NOMO-1 treated with dmso at 0.1 percent for 144 hours (cell line): ENCODE data around the gene SLC6A12.
A peak's percentile ranks its signal among the peaks of the same experiment; 100 is the strongest.

ENCODE experiments used
- DNase-seq: peaks from one replicate; lab custom pipeline; 2025; ENCODE audit not compliant: unreplicated experiment; lab: John Stamatoyannopoulos, UW

SLC6A12 gene

GRCh38 chr12:214003-214741 is at the start of gene SLC6A12:
Gene SLC6A12 (minus strand): TSS chr12:214157. CDS start chr12:209986, 4,171 bp downstream.
- no peak for DNase-seq

DNA sequence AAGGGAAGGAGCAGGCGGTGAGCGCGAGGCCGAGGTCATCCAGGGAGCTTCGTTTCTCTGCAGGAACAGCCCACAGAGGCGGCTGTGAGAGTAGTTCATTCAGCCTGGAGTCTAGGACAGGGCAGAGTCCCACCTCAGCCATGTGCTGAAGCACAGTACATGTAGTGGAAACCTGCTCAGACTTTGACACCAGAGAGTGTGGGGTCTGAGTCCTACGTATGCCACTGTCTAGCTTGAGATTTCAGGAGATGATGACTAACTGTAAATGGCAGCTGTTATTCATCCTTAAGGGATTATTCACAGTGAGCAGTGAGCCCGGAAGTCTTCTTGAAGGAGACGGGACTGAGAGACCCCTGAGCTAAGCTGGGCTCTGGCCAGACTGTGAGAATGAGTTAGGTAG is 49.6 kb upstream of the SLC6A12 start:
- DNase-seq: no peak

DNA sequence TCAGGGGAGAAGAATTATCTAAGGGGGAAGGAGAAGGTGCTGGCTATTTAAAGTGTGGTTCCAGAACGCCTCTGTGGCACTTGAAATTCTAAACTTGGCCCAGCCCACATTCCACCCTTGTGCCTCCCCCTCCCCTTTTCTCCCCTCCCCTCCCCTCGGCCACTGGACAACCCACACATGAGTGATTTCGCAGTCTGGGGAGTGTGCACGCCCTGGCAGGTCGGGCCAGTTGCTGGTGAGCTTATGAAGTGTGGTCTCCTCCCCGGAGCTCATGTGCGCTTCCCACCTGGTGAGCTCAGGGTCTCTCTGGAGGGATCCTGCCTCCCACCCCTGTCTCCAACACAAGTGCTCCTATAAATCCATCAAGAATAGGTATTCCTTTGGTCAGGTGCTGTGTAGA is 48.9 kb upstream of the SLC6A12 start, which contains the start of gene SLC6A13:
SLC6A13 (minus strand) TSS at position 20 of the 400 bp plus-strand sequence. CDS start 2,784 bp downstream, outside the sequence.
- DNase-seq: no peak

DNA sequence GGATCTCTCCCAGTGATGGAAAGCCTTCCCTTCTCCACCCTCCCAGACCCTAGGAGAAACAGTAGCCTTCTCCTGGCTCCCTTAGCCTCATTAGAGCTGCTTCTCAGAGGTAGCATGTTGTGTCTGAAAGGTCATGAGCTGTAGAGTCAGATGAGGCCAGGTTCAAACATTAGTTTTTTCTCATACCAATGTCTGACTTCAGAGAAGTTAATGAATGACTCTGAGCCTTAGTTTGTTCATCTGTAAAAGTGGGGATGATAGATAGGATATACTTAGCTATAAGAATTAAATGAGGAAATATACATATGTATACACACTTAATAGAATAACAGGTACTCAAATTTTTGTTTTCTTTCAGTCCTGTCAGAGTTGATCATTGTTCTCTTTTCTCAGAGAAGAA is 48.2 kb upstream of the SLC6A12 start:
- DNase-seq: no peak

DNA sequence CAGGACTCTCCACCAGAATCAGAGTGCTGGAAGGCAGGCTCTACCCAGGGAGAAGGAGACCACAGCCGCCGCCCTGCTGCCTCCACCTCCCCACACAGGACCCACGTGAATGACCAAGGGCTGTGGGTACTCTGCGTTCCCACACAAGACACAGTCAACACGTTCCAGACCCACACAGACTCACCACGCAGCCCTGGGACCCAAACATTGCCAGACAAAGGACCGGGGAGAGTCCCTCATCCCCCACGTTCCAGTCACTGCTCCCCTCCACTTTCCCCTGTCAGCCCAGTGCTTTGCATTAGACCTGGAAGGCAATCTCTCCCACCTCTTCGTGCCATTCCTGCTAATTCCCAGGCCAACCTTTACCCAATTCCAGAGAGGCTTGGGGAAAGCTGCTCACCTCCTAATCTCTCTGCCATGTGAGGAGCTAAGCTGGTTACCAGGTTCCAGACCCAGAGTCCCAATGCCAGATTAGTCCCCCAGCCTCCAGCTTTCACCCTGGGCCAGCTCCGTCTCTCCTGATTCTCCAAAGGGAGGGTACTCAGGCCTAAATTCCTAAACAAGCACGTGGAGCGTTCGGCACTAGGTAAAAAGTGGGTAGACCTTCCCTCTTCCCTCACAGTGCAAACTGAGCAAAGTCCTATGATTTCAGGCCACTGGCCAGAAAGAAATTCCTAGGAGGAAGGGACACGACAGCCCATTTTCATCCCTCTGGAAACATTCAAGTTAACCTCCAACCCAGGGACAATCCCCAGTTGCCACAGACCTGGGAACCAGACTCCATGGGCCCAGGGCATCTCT is 43.8 kb upstream of the SLC6A12 start:
- DNase-seq: no peak

GRCh38 chr12:256958-257357 is 43.0 kb upstream of the SLC6A12 start:
- DNase-seq: no peak

DNA sequence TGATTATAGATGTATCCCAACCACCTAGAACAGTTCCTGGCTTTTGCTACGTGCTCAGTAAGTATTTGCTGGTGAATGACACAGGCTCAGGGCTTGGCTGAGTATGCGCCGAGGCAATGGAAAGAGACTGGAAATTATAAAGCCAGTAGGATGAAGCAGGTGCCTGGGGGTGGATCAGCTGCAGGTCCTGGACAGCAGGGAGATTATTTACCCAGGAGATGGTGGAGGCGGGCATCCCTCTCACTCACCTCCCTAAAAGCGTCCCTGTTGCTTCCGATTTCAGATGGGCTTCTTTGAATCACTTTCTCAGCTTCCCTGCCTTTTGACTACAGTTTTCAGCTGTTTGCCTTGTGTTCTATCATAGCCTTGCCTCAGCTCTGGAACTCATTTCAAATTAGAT is 42.3 kb upstream of the SLC6A12 start:
- no peak for DNase-seq

- no peak for DNase-seq
Observed at GRCh38 chr12:254912-255311, 41.0 kb upstream of the SLC6A12 start.

DNA sequence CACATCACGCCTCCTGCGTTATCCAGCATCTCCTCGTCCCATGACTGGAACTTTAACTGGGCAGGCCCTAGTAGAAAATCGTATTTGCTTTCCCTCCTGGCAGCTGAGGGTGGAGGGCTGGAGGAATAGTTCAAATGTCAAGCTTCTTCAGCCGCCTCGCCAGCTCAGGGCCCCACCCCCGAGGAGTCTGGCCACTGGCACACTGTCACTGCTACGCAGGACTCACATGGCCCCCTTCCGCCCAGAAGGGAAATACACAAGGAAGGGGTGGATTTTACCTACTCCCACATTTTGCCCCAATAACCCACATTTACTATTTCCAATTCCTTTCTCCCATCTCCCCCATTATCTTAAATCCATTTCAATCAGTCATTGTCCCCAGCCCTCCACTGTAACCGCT is 40.1 kb upstream of the SLC6A12 start:
- no peak for DNase-seq

- no peak for DNase-seq
Observed at GRCh38 chr12:253116-253831, 39.3 kb upstream of the SLC6A12 start.

- no peak for DNase-seq
Observed at GRCh38 chr12:252636-253035, 38.7 kb upstream of the SLC6A12 start.

DNA sequence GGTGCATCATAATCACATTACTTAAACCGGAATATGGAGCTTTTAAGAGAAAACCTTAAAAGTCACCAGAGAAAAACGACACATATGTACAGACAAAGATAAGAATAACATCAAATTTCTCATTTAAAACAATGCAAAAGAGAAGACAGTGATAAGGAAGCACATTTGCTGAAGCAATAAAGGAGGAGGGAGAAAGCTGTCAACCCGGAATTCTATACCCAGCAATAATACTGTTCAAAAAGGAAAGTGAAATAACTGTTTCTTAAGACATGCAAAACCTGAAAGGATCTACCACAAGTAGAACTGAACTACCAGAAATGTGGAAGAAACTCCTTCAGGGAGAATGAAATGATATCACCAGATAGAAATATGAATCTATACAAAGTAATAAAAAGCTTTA is 33.3 kb upstream of the SLC6A12 start:
- DNase-seq: no peak

DNA sequence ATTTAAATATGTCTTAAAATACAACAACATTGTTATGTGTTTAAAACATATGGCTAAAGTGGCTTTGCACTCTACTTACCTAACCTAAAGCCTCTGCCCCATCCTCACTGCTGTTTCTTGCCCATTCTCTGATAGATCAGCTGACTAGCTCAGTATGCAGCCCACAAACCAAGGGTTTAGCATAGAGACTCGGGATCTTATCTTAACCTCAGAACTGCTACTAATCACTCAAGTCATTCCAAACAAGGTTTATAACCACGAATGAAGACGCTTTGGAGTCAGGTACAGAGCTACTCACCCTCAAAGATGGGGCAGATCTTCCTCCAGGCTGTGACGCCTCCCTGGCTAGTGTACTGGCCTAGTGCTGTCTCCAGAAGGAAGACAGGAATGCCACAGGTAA is 29.4 kb upstream of the SLC6A12 start:
- DNase-seq: no peak

GRCh38 chr12:242496-242895 is 28.5 kb upstream of the SLC6A12 start:
- no peak for DNase-seq

GRCh38 chr12:241266-241665 is 27.3 kb upstream of the SLC6A12 start:
- no peak for DNase-seq

- no peak for DNase-seq
Observed at GRCh38 chr12:240566-240965, 26.6 kb upstream of the SLC6A12 start.

- DNase-seq: no peak
Observed at GRCh38 chr12:238736-239398, 24.9 kb upstream of the SLC6A12 start.

DNA sequence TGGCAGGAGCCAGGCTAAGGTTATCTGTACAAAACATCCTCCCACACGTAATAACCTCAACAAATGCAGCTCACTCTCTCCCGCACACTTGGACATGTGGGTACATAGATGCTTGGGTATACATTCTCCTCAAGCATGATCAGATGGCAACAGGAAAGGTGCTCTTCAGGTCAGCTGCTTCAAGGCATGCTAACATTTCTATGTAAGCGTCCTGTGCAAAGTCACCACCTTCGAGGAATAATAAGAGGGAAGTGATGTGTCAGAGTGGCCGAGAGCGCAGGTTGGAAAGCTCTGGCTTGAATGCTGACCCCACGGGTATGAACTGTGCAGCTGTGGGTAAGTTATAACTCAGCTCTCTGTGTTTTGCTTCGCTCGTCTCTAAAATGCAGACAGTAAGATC is 24.2 kb upstream of the SLC6A12 start:
- no peak for DNase-seq

- DNase-seq: peak; percentile 29
Observed at GRCh38 chr12:237026-237815, 23.3 kb upstream of the SLC6A12 start.

GRCh38 chr12:236445-236844 is 22.5 kb upstream of the SLC6A12 start:
- DNase-seq: no peak
